Measurements from ENCODE around the gene LIAS.

GRCh38 chr4:39484582-39485272 is 25.9 kb downstream of the LIAS start:
- TF ChIP-seq SIN3A (IDR thresholded peaks at IDR 0.05; ENCODE audit: borderline replicate concordance, low read depth, low read length) (no peak), ELF1 (CRISPR knock-in tag; IDR thresholded peaks at IDR 0.05) (no peak), ZBTB26 (CRISPR knock-in tag; IDR thresholded peaks at IDR 0.05; ENCODE audit: borderline replicate concordance) (no peak), HIVEP1 (CRISPR knock-in tag; IDR thresholded peaks at IDR 0.05) (no peak)

All from HepG2 (cell line).